RWPE2 (cell line): ENCODE measurements around the gene ADAMTSL2.

Experiments used
- ATAC-seq: fragments of 200-7000 bp; cut with Tn5 transposase; 3 replicates; pipeline ENCODE4 v1.9.1; 2021; ENCODE audit warnings: low read depth
- DNase-seq: peaks from one replicate; pipeline ENCODE4 v3.0.0-alpha.2; 2020; ENCODE audit warnings: low spot score
- H3K27ac ChIP-seq: fragments of 450-650 bp; 2 replicates; pipeline ENCODE4 v1.5.1; 2017; ENCODE audit warnings: mild to moderate bottlenecking; ENCODE audit not compliant: poor library complexity, severe bottlenecking
- H3K27me3 ChIP-seq: fragments of 250-450 bp; sonication (Bioruptor Pico); 2 replicates; pipeline ENCODE4 v1.5.1; 2021; ENCODE audit warnings: mild to moderate bottlenecking, moderate library complexity; ENCODE audit not compliant: insufficient read depth, poor library complexity, severe bottlenecking
- H3K36me3 ChIP-seq: fragments of 250-450 bp; sonication (Bioruptor Pico); 2 replicates; pipeline ENCODE4 v1.5.1; 2020; ENCODE audit warnings: low read depth, mild to moderate bottlenecking, moderate library complexity
- H3K4me1 ChIP-seq: fragments of 250-450 bp; sonication (Bioruptor Pico); 2 replicates; pipeline ENCODE4 v1.5.1; 2021; ENCODE audit warnings: mild to moderate bottlenecking, moderate library complexity; ENCODE audit not compliant: insufficient read depth, poor library complexity, severe bottlenecking
- H3K4me3 ChIP-seq: fragments of 250-450 bp; sonication (Bioruptor Pico); 2 replicates; pipeline ENCODE4 v1.5.1; 2021; ENCODE audit warnings: mild to moderate bottlenecking, moderate library complexity; ENCODE audit not compliant: severe bottlenecking
- H3K9me3 ChIP-seq: fragments of 250-450 bp; sonication (Bioruptor Pico); 2 replicates; pipeline ENCODE4 v1.5.1; 2021; ENCODE audit warnings: mild to moderate bottlenecking, moderate library complexity; ENCODE audit not compliant: severe bottlenecking
- TF ChIP-seq, protein P1 (sequence below): fragments of 450-650 bp; IDR thresholded peaks from one replicate; pipeline ENCODE4 v1.5.1; 2017; ENCODE audit warnings: mild to moderate bottlenecking, moderate library complexity; ENCODE audit not compliant: poor library complexity, severe bottlenecking

ADAMTSL2 gene

GRCh38 chr9:133511607-133512006 is 22.9 kb upstream of the ADAMTSL2 start:
- Histone ChIP-seq H3K27me3 (no peaks in the 10 kb centered on the region), H3K4me3 (no peak overlapping the region), H3K36me3 (no peaks in the 10 kb centered on the region), H3K4me1 (peaks cover 4% of the 10 kb centered on the region), H3K9me3 (no peaks in the 10 kb centered on the region), H3K27ac (no peak overlapping the region)
- TF ChIP-seq, protein P1, sequence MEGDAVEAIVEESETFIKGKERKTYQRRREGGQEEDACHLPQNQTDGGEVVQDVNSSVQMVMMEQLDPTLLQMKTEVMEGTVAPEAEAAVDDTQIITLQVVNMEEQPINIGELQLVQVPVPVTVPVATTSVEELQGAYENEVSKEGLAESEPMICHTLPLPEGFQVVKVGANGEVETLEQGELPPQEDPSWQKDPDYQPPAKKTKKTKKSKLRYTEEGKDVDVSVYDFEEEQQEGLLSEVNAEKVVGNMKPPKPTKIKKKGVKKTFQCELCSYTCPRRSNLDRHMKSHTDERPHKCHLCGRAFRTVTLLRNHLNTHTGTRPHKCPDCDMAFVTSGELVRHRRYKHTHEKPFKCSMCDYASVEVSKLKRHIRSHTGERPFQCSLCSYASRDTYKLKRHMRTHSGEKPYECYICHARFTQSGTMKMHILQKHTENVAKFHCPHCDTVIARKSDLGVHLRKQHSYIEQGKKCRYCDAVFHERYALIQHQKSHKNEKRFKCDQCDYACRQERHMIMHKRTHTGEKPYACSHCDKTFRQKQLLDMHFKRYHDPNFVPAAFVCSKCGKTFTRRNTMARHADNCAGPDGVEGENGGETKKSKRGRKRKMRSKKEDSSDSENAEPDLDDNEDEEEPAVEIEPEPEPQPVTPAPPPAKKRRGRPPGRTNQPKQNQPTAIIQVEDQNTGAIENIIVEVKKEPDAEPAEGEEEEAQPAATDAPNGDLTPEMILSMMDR: no peak
- DNase-seq: no peak
- ATAC-seq: no peak

DNA sequence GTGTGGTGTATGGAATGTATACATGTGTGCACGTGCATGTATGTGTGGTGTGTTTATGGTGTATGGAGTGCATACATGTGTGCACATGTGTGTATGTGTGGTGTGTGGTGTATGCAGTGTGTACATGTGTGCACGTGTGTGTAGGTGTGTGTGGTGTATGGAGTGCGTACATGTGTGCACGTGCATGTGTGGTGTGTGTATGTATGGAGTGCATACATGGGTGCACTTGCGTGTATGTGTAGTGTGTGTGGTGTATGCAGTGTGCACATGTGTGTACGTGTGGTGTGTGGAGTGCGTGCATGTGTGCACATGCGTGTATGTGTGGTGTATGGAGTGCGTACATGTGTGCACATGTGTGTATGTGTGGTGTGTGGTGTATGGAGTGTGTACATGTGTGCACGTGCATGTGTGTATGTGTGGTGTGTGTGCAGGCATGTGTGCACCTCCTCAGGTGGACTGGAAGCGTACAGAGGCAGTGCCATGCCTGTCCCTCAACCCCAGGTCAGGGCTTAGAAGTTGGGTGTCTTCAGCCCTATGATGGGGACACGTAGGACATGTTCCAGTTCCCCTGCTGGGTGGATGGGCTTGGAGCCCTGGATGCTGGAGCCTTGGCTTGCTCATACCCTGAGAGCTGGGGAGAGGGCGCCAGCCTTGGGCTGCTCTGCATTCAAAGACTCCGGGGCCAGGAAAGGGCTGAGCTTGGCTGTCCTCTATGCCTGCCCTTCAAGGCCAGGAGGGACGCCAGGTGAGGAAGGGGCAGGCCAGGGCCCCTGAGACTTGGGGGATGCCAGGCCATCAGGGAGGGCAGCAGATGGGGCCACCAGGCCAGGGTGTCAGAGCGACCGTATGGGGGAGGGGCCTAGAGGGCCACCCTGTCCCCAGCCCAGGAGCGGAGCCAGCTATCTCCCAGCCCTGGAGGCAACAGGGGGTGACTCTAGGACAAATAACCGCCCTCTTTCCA is 22.0 kb upstream of the ADAMTSL2 start:
- H3K9me3 ChIP-seq: no peaks in the 10 kb centered on the region
- no peak overlapping the region for H3K27ac ChIP-seq
- H3K36me3 ChIP-seq: no peaks in the 10 kb centered on the region
- TF ChIP-seq, protein P1: no peak
- no peaks in the 10 kb centered on the region for H3K27me3 ChIP-seq
- H3K4me1 ChIP-seq: peaks cover 4% of the 10 kb centered on the region
- DNase-seq (no peak), ATAC-seq (no peak)
- no peak overlapping the region for H3K4me3 ChIP-seq

- H3K27ac ChIP-seq: no peak overlapping the region
- H3K4me3 ChIP-seq: no peak overlapping the region
- H3K9me3 ChIP-seq: no peaks in the 10 kb centered on the region
- no peaks in the 10 kb centered on the region for H3K27me3 ChIP-seq
- H3K4me1 ChIP-seq: peaks cover 4% of the 10 kb centered on the region
- TF ChIP-seq, protein P1: no peak
- ATAC-seq (no peak), DNase-seq (no peak)
- no peaks in the 10 kb centered on the region for H3K36me3 ChIP-seq
Observed at GRCh38 chr9:133513214-133514100, 21.0 kb upstream of the ADAMTSL2 start.

DNA sequence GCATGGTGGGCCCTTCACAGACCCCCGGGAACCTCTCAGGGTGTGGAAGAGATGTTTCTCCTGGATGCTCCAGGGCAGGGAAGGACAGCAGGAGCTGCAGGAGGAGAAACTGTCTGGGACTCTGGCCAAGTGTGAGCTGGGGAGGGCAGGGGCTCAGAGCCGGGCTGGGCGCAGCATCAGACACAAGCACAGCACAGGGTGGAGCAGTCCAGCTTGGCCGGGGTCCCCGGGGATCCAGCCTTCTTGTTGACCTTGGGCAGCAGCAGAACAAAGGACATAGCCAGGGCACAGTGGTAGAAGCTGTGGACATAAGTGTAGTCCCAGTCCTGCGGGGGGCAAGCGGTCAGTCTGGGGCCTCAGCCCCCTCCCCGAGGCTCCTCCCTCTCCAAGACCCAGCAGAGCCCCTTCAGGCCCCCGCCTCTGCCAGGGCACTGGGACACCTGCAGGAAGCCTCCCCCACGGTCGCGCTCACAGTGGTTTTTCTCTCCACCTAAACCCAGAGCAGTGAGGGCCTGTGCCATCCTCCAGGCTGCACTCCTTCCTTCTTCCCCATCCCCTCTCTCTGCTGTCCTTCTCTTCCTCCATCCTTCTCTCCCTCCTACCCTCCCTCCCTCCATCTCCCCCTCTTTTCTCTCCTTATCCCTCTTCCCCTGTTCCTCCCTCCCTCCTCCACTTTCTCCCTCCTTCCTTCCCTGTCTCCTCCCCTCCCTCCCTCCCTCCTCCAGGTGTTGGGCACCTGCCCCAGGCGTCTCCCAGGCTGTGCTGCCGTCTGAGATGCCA is 19.9 kb upstream of the ADAMTSL2 start:
- H3K4me3 ChIP-seq: no peak overlapping the region
- H3K4me1 ChIP-seq: no peaks in the 10 kb centered on the region
- TF ChIP-seq, protein P1: no peak
- no peaks in the 10 kb centered on the region for H3K9me3 ChIP-seq
- no peak overlapping the region for H3K27ac ChIP-seq
- no peaks in the 10 kb centered on the region for H3K36me3 ChIP-seq
- no peaks in the 10 kb centered on the region for H3K27me3 ChIP-seq
- no peak for DNase-seq
- ATAC-seq: no peak
